A549 (cell line): ENCODE measurements around the gene EMD. TPM values are rescaled to one million over a fixed set of nuclear protein-coding genes. Genes with fewer than 3 reads are reported as not detected.

Source experiments
- ATAC-seq, 2 experiments: fragments of 200-7000 bp in 1 of 2; fragments of >200 bp in 1 of 2; cut with Nextera tagmentation in 1 of 2; cut with Tn5 transposase in 1 of 2; 3 replicates each; pipeline versions ENCODE4 v1.8.0 to v1.9.1; 2018 to 2020; ENCODE audit warnings: mild to moderate bottlenecking in 1 of 2, moderate library complexity in 1 of 2
- CTCF ChIA-PET: fragments of 300-600 bp; sonication (Branson Sonifier 250); formaldehyde crosslinking; extraction: SDS; loops from one replicate; lab custom pipeline; 2021; ENCODE audit warnings: antibody characterized with exemption, inconsistent platforms; lab: Yijun Ruan, JAX
- POLR2A ChIA-PET: fragments of 350-600 bp; formaldehyde crosslinking; extraction: SDS; loops from one replicate; lab custom pipeline; 2021; ENCODE audit warnings: antibody characterized with exemption, inconsistent platforms; lab: Yijun Ruan, JAX
- DNase-seq, 2 experiments: peaks; one replicate each; pipeline versions ENCODE4 v3.0.0 to v3.0.0-alpha.2; 2011 to 2016; ENCODE audit warnings: low read depth in 1 of 2, low spot score in 1 of 2
- FAIRE-seq: peaks from 2 replicates; lab custom pipeline; 2011; peaks lifted over from hg19 to GRCh38; lab: Jason Lieb, UNC
- H3K27ac ChIP-seq, 2 experiments: fragments of >200 bp; sonication (Bioruptor Twin); formaldehyde crosslinking; 3 replicates each; pipeline ENCODE4 v1.5.1; 2016 to 2017
- H3K4me1 ChIP-seq: fragments of >200 bp; sonication (Bioruptor Twin); formaldehyde crosslinking; 3 replicates; pipeline ENCODE4 v1.6.1; 2016
- H3K4me2 ChIP-seq: fragments of >200 bp; sonication (Bioruptor Twin); formaldehyde crosslinking; 3 replicates; pipeline ENCODE4 v1.6.1; 2016
- H3K4me3 ChIP-seq: fragments of >200 bp; sonication (Bioruptor Twin); formaldehyde crosslinking; 3 replicates; pipeline ENCODE4 v1.5.1; 2016
- H3K9me3 ChIP-seq: fragments of >200 bp; sonication (Bioruptor Twin); formaldehyde crosslinking; 3 replicates; pipeline ENCODE4 v1.6.1; 2016
- ATOH8 ChIP-seq: fragments of 250-450 bp; sonication (Bioruptor Pico); IDR thresholded peaks from 2 replicates; pipeline ENCODE4 v1.5.0; 2020; ENCODE audit warnings: low read depth, mild to moderate bottlenecking, moderate library complexity
- BCL3 ChIP-seq: fragments of >200 bp; sonication (Bioruptor Twin); formaldehyde crosslinking; IDR thresholded peaks from 3 replicates; pipeline ENCODE4 v1.6.1; 2016
- BHLHE40 ChIP-seq: IDR thresholded peaks from 2 replicates; pipeline ENCODE4 v1.6.1; 2012; ENCODE audit warnings: low read depth, low read length, inconsistent platforms
- CHD2 ChIP-seq: fragments of 150-350 bp; IDR thresholded peaks from 2 replicates; pipeline ENCODE4 v1.6.1; 2014; ENCODE audit warnings: low read length; ENCODE audit not compliant: partially characterized antibody
- E2F6 ChIP-seq: IDR thresholded peaks from 2 replicates; pipeline ENCODE4 v1.6.1; 2012; ENCODE audit warnings: low read depth, borderline replicate concordance
- EHMT2 ChIP-seq: fragments of 200-600 bp; sonication (generic); IDR thresholded peaks from 2 replicates; pipeline ENCODE4 v1.6.1; 2016; ENCODE audit warnings: antibody characterized with exemption, low read depth, mild to moderate bottlenecking, moderate library complexity
- FOXS1 ChIP-seq: fragments of 250-450 bp; sonication (Bioruptor Pico); IDR thresholded peaks from 2 replicates; pipeline ENCODE4 v1.5.0; 2020; ENCODE audit warnings: mild to moderate bottlenecking, moderate library complexity
- HES2 ChIP-seq: fragments of >200 bp; sonication (Bioruptor Twin); formaldehyde crosslinking; IDR thresholded peaks from 2 replicates; pipeline ENCODE4 v1.6.1; 2016
- JUN ChIP-seq, 2 experiments: fragments of >200 bp; sonication (Bioruptor Twin); formaldehyde crosslinking; IDR thresholded peaks; 2 replicates in 1 of 2; 3 replicates in 1 of 2; pipeline ENCODE4 v1.6.1; 2016 to 2017
- KDM1A ChIP-seq: fragments of 200-600 bp; sonication (generic); IDR thresholded peaks from 2 replicates; pipeline ENCODE4 v1.6.1; 2016; ENCODE audit warnings: low read depth, mild to moderate bottlenecking
- MAX ChIP-seq: IDR thresholded peaks from 2 replicates; pipeline ENCODE4 v1.6.1; 2012
- MAZ ChIP-seq: fragments of 150-350 bp; IDR thresholded peaks from 2 replicates; pipeline ENCODE4 v1.6.1; 2014; ENCODE audit warnings: antibody characterized with exemption, low read depth, low read length, borderline replicate concordance
- MYC ChIP-seq: IDR thresholded peaks from 2 replicates; pipeline ENCODE4 v1.6.1; 2012; ENCODE audit warnings: mild to moderate bottlenecking, inconsistent platforms, low read length, improper control_type of control experiment, borderline replicate concordance
- NPAS2 ChIP-seq: fragments of 250-450 bp; sonication (Bioruptor Pico); IDR thresholded peaks from 2 replicates; pipeline ENCODE4 v1.8.0; 2022; ENCODE audit warnings: mild to moderate bottlenecking, moderate library complexity, borderline replicate concordance
- NR3C1 ChIP-seq: fragments of >200 bp; sonication (Bioruptor Twin); formaldehyde crosslinking; IDR thresholded peaks from 3 replicates; pipeline ENCODE4 v1.6.1; 2017
- PBX3 ChIP-seq: IDR thresholded peaks from 2 replicates; pipeline ENCODE4 v1.6.1; 2012
- PHF8 ChIP-seq: fragments of 200-600 bp; sonication (generic); IDR thresholded peaks from 2 replicates; pipeline ENCODE4 v1.6.1; 2016; ENCODE audit warnings: low read depth, mild to moderate bottlenecking, antibody characterized with exemption, moderate library complexity, borderline replicate concordance
- POLR2A ChIP-seq: IDR thresholded peaks from 2 replicates; pipeline ENCODE4 v1.6.1; 2012; ENCODE audit warnings: mild to moderate bottlenecking, low read length
- RARB ChIP-seq: fragments of 250-450 bp; sonication (Bioruptor Pico); IDR thresholded peaks from 2 replicates; pipeline ENCODE4 v1.8.0; 2021; ENCODE audit warnings: mild to moderate bottlenecking, moderate library complexity
- REST ChIP-seq: fragments of 200-600 bp; sonication (generic); IDR thresholded peaks from 2 replicates; pipeline ENCODE4 v1.6.1; 2016; ENCODE audit warnings: antibody characterized with exemption, mild to moderate bottlenecking, moderate library complexity
- SREBF2 ChIP-seq: fragments of 450-650 bp; IDR thresholded peaks from 2 replicates; pipeline ENCODE4 v1.6.1; 2014; ENCODE audit warnings: mild to moderate bottlenecking, moderate library complexity
- TP53 ChIP-seq: fragments of 250-450 bp; sonication (Bioruptor Pico); IDR thresholded peaks from 2 replicates; pipeline ENCODE4 v1.5.0; 2021; ENCODE audit warnings: mild to moderate bottlenecking, moderate library complexity
- ZC3H11A ChIP-seq: fragments of 450-650 bp; IDR thresholded peaks from 2 replicates; pipeline ENCODE4 v1.6.1; 2014; ENCODE audit warnings: antibody characterized with exemption, mild to moderate bottlenecking
- ZFP36 ChIP-seq: fragments of 450-650 bp; IDR thresholded peaks from 2 replicates; pipeline ENCODE4 v1.6.1; 2014; ENCODE audit warnings: borderline replicate concordance; ENCODE audit not compliant: partially characterized antibody
- ZSCAN20 ChIP-seq: fragments of 250-450 bp; sonication (Bioruptor Pico); IDR thresholded peaks from 2 replicates; pipeline ENCODE4 v1.8.0; 2022; ENCODE audit warnings: mild to moderate bottlenecking, moderate library complexity
- WGBS: methylation state at CpG from one replicate; pipeline ENCODE4 v1.1.6; 2017; ENCODE audit errors: missing lambda C conversion rate; 5-methylcytosine and 5-hydroxymethylcytosine counted together
- polyA plus RNA-seq, 4 experiments: library from polyadenylated mRNA; depleted of rRNA in 3 of 4; stranded (reverse); fragments of >200 nt; fragmentation: RNase III in 1 of 4; extraction: RNeasy Plus Mini Kit Qiagen cat#74134 plus additional on column Dnase treatment in 1 of 4; gene quantifications; 2 replicates in 3 of 4; 3 replicates in 1 of 4; pipeline ENCODE4 v1.2.3, GENCODE V29; 2011 to 2017

EMD gene
- polyA plus RNA-seq, 2 of the 4 experiments (the other 2 are of a cell fraction), result 34.6 to 126 TPM

GRCh38 chrX:154376774-154377173, 2.3 kb upstream of the EMD start (continued):
- TF ChIP-seq RARB (CRISPR knock-in tag) (no peak), HES2 (no peak), BHLHE40 (no peak), EHMT2 (no peak)

- POLR2A ChIA-PET, result interaction anchor here (0.7 to 1.6 kb wide), 3 partner anchors 7 to 23 kb away, joined by 4 to 11 read pairs (median 9); partner anchors contain the start of gene RPL10
- Histone ChIP-seq H3K9me3 (no peaks in the 10 kb centered on the region), H3K4me3 (peak overlapping the region; percentile 53), H3K4me2 (peak overlapping the region; percentile 92), H3K27ac (peak overlapping the region; percentile 89 to 99), H3K4me1 (peaks cover 33% of the 10 kb centered on the region)
- ATAC-seq, result peak; percentile 11 to 67
- 26% methylated on average over 16 of the region's 79 CpGs for WGBS
- peak in 1 of 2 experiments; percentile 55 for DNase-seq
- FAIRE-seq, result no peak
- CTCF ChIA-PET, result interaction anchor here (0.6 to 1.7 kb wide), 2 partner anchors 15 to 163 kb away, joined by 3 to 8 read pairs; no protein-coding TSS in a partner anchor
- TF ChIP-seq ZSCAN20 (CRISPR knock-in tag) (no peak), MAZ (no peak), JUN (IDR thresholded peaks at IDR 0.05) (peak; percentile 23 to 58; a peak in 2 of 5 replicates), NR3C1 (no peak), MYC (peak; percentile 16; the same call in 1 of the 2 replicates), KDM1A (no peak), EHMT2 (no peak), ZC3H11A (no peak), PHF8 (peak; percentile 68), MAX (peak; percentile 45), TP53 (CRISPR knock-in tag) (0 out of 2 replicates have a peak, but pooled peaks have one; percentile 28), PBX3 (no peak), NPAS2 (CRISPR knock-in tag) (no peak), CHD2 (no peak), SREBF2 (no peak), BCL3 (0 out of 3 replicates have a peak, but pooled peaks have one; percentile 27), ZFP36 (no peak), E2F6 (peak; percentile 63), FOXS1 (no peak), POLR2A (peak; percentile 66), REST (no peak), ATOH8 (CRISPR knock-in tag) (peak; percentile 59; the same call in 1 of the 2 replicates)
Observed at GRCh38 chrX:154378059-154378798, 866 bp upstream of the EMD start.
